HepG2 (cell line): Measurements from ENCODE around the gene TBCD.

Experiments
- EP300 ChIP-seq, 3 experiments: sonication (generic) in 1 of 3; formaldehyde crosslinking in 1 of 3; IDR thresholded peaks; 2 replicates each; pipeline versions ENCODE4 v1.5.1 to v1.6.1; 2011 to 2020; ENCODE audit warnings: low read depth in 2 of 3, low read length in 2 of 3, borderline replicate concordance in 1 of 3, improper control_type of control experiment in 1 of 3, mild to moderate bottlenecking in 1 of 3, missing genetic modification reagents in 1 of 3, moderate library complexity in 1 of 3
- FOSL1 ChIP-seq: sonication (generic); formaldehyde crosslinking; IDR thresholded peaks from 2 replicates; pipeline ENCODE4 v1.9.0; 2021; ENCODE audit warnings: missing genetic modification reagents, borderline replicate concordance
- FOXM1 ChIP-seq: sonication (generic); formaldehyde crosslinking; IDR thresholded peaks from 2 replicates; pipeline ENCODE4 v1.5.0; 2020; ENCODE audit warnings: missing genetic modification reagents
- IKZF1 ChIP-seq: fragments of 450-650 bp; IDR thresholded peaks from 2 replicates; pipeline ENCODE4 v1.7.1; 2016
- POLR2A ChIP-seq, 2 experiments: IDR thresholded peaks; 2 replicates each; pipeline ENCODE4 v1.6.1; 2011; ENCODE audit warnings: low read depth in 2 of 2, low read length in 2 of 2, mild to moderate bottlenecking in 1 of 2, moderate library complexity in 1 of 2; ENCODE audit not compliant: insufficient read depth in 1 of 2
- SIN3B ChIP-seq: fragments of 150-350 bp; IDR thresholded peaks from 2 replicates; pipeline ENCODE4 v1.6.1; 2014; ENCODE audit warnings: low read length
- TEAD2 ChIP-seq: sonication (generic); formaldehyde crosslinking; IDR thresholded peaks from 2 replicates; pipeline ENCODE4 v1.9.0; 2021; ENCODE audit warnings: missing genetic modification reagents
- ZMYM4 ChIP-seq: sonication (generic); formaldehyde crosslinking; IDR thresholded peaks from 2 replicates; pipeline ENCODE4 v1.8.1; 2023; ENCODE audit warnings: mild to moderate bottlenecking, missing genetic modification reagents
- ZNF496 ChIP-seq: sonication (generic); formaldehyde crosslinking; IDR thresholded peaks from 2 replicates; pipeline ENCODE4 v1.8.1; 2023; ENCODE audit warnings: mild to moderate bottlenecking, moderate library complexity, missing genetic modification reagents; ENCODE audit not compliant: insufficient replicate concordance
- ZNF781 ChIP-seq: sonication (generic); formaldehyde crosslinking; IDR thresholded peaks from 2 replicates; pipeline ENCODE4 v1.5.1; 2020; ENCODE audit warnings: borderline replicate concordance, mild to moderate bottlenecking, missing genetic modification reagents; ENCODE audit errors: not compliant biosample characterization
- TF ChIP-seq, protein P1 (sequence below): sonication (generic); formaldehyde crosslinking; IDR thresholded peaks from 2 replicates; pipeline ENCODE4 v1.4.0; 2020; ENCODE audit warnings: missing genetic modification reagents

DNA sequence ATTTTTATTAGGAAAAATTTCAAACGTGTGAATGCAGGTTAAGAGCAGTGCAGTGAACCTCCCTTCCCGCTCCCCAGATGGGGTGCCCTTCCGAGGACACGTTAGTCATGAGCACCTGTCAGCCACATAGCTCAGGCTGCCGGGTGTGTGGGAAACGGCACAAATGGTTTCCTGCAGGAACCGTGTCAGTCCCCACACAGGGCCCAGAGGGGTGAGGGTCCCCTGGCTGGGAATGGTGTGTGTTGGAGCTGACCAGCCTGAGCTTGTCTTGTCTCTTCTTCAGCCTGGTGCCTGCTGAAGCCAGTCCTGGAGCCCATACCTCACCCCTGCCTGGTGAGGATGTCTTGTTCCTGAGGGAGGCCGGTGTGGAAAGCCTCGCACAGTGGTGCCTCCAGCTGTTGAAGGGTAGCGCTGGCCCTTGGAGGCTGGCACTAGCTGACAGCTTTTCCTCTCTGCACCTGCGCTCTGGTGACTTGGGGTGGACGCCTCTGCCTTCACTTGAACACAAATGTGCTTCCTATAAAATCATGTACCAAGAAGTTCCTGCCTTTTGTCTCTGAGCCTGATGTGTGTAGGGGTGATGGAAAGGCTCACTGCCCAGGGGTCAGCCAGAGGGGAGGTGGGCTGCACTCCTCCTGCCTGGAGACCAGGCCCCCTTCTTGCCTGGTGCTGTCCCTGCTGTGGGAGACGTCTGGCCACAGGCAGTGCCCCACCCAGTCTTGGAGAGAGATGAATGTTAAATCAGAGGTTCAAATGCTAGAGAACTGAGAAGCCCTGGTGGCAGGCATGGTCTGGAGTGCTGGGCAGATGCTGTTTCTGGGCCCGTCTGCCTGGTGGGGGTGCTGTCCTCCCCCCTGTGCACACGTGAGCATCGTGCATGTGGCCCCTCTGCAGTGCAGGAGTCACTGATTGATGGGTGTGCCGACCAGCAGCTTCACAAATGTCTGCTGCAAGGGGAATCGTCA is 190.6 kb downstream of the TBCD start:
- no peak for TF ChIP-seq SIN3B
- TF ChIP-seq POLR2A (IDR thresholded peaks at IDR 0.05; ENCODE audit: insufficient read depth in 1 of 2, low read depth in 2 of 2, low read length in 2 of 2), result no peak
- TF ChIP-seq EP300 (IDR thresholded peaks at IDR 0.05; ENCODE audit: low read depth in 2 of 2, low read length in 2 of 2), result no peak
- no peak for TF ChIP-seq EP300 (CRISPR knock-in tag; IDR thresholded peaks at IDR 0.05; ENCODE audit: borderline replicate concordance)
- no peak for TF ChIP-seq FOSL1
- TF ChIP-seq ZNF781 (CRISPR knock-in tag), result no peak
- no peak for TF ChIP-seq IKZF1
- TF ChIP-seq, protein P1, sequence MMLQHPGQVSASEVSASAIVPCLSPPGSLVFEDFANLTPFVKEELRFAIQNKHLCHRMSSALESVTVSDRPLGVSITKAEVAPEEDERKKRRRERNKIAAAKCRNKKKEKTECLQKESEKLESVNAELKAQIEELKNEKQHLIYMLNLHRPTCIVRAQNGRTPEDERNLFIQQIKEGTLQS, result no peak
- no peak for TF ChIP-seq ZNF496
- no peak for TF ChIP-seq FOXM1 (CRISPR knock-in tag)
- no peak for TF ChIP-seq ZMYM4
- no peak for TF ChIP-seq TEAD2
